A673 (cell line): Measurements from ENCODE around the gene CDK17.

Source experiments
- CTCF ChIP-seq: fragments of 300-800, 200-600 bp; sonication (generic); conservative IDR thresholded peaks from 2 replicates; pipeline ENCODE4 v1.5.1; 2017; ENCODE audit warnings: low read depth, mild to moderate bottlenecking, antibody characterized with exemption, low read length, moderate library complexity, mixed read lengths
- EZH2 ChIP-seq: fragments of 200-600 bp; sonication (generic); IDR thresholded peaks from 2 replicates; pipeline ENCODE4 v1.6.1; 2017; ENCODE audit warnings: borderline replicate concordance, low read depth, mild to moderate bottlenecking, mixed read lengths, antibody characterized with exemption, low read length; ENCODE audit not compliant: poor library complexity, severe bottlenecking

- TF ChIP-seq CTCF (no peak), EZH2 (no peak)
Measured at GRCh38 chr12:96409731-96410130, 9.5 kb upstream of the CDK17 start.
